ENCODE data around the gene KCNE4. TPM values are rescaled to one million over a fixed set of nuclear protein-coding genes. Genes with fewer than 3 reads are reported as not detected.
A peak's percentile ranks its signal among the peaks of the same experiment; 100 is the strongest.

The KCNE4 gene
- total RNA-seq, 2 donors from 2014 or later: 21.2 to 23.0 TPM

- intact Hi-C loops (cut with DNase I): no loop called here
- no peak for DNase-seq (ENCODE audit: low spot score)
Observed at GRCh38 chr2:223036790-223037444, 15.1 kb upstream of the KCNE4 start.

GRCh38 chr2:223037445-223037800 lies 14.6 kb upstream of the KCNE4 start:
- DNase-seq (ENCODE audit: low spot score): no peak
- intact Hi-C loops (cut with DNase I): no loop called here

GRCh38 chr2:223039618-223040017 lies 12.4 kb upstream of the KCNE4 start:
- no peak for DNase-seq (ENCODE audit: low spot score)
- intact Hi-C loops (cut with DNase I): no loop called here

- DNase-seq (ENCODE audit: low spot score): no peak
- intact Hi-C loops (cut with DNase I): no loop called here
Observed at GRCh38 chr2:223040527-223040926, 11.5 kb upstream of the KCNE4 start.

- intact Hi-C loops (cut with DNase I): no loop called here
- DNase-seq (ENCODE audit: low spot score): peak; percentile 89
Observed at GRCh38 chr2:223041527-223042109, 10.4 kb upstream of the KCNE4 start.

- intact Hi-C loops (cut with DNase I): no loop called here
- DNase-seq (ENCODE audit: low spot score): no peak
Observed at GRCh38 chr2:223042284-223042683, 9.7 kb upstream of the KCNE4 start.

GRCh38 chr2:223042704-223043118 lies 9.3 kb upstream of the KCNE4 start:
- intact Hi-C loops (cut with DNase I): no loop called here
- no peak for DNase-seq (ENCODE audit: low spot score)

GRCh38 chr2:223043164-223043941 lies 8.6 kb upstream of the KCNE4 start:
- no peak for DNase-seq (ENCODE audit: low spot score)
- intact Hi-C loops (cut with DNase I): no loop called here

- intact Hi-C loops (cut with DNase I): no loop called here
- DNase-seq (ENCODE audit: low spot score): no peak
Observed at GRCh38 chr2:223044092-223044836, 7.7 kb upstream of the KCNE4 start.

GRCh38 chr2:223044916-223045700 lies 6.9 kb upstream of the KCNE4 start:
- DNase-seq (ENCODE audit: low spot score): no peak
- intact Hi-C loops (cut with DNase I): loop anchor here in 1 of 2 donors (5.0 kb wide), 1 partner anchor 53 kb away; no protein-coding TSS in a partner anchor

- intact Hi-C loops (cut with DNase I): loop anchor here in 1 of 2 donors (5.0 kb wide), 1 partner anchor 54 kb away; no protein-coding TSS in a partner anchor
- no peak for DNase-seq (ENCODE audit: low spot score)
Observed at GRCh38 chr2:223046470-223047040, 5.4 kb upstream of the KCNE4 start.

- DNase-seq (ENCODE audit: low spot score): no peak
- intact Hi-C loops (cut with DNase I): loop anchor here in 1 of 2 donors (5.0 kb wide), 1 partner anchor 55 kb away; no protein-coding TSS in a partner anchor
Observed at GRCh38 chr2:223047260-223047761, 4.7 kb upstream of the KCNE4 start.

- intact Hi-C loops (cut with DNase I): loop anchor here in 1 of 2 donors (5.0 kb wide), 1 partner anchor 56 kb away; no protein-coding TSS in a partner anchor
Observed at GRCh38 chr2:223048519-223048918, 3.5 kb upstream of the KCNE4 start.

GRCh38 chr2:223049356-223049755 lies 2.6 kb upstream of the KCNE4 start:
- DNase-seq (ENCODE audit: low spot score): no peak
- intact Hi-C loops (cut with DNase I): loop anchor here in 1 of 2 donors (5.0 kb wide), 1 partner anchor 57 kb away; no protein-coding TSS in a partner anchor

More at GRCh38 chr2:223048519-223048918, 3.5 kb upstream of the KCNE4 start:
- no peak for DNase-seq (ENCODE audit: low spot score)

GRCh38 chr2:223050188-223050587 lies 1.8 kb upstream of the KCNE4 start:
- intact Hi-C loops (cut with DNase I): no loop called here
- no peak for DNase-seq (ENCODE audit: low spot score)

- no peak for DNase-seq (ENCODE audit: low spot score)
- intact Hi-C loops (cut with DNase I): no loop called here
Observed at GRCh38 chr2:223050900-223051504, 988 bp upstream of the KCNE4 start.

- intact Hi-C loops (cut with DNase I): no loop called here
- DNase-seq (ENCODE audit: low spot score): no peak
Observed at GRCh38 chr2:223052548-223053483, 826 bp downstream of the KCNE4 start.
